HFF-Myc (cell line): ENCODE data around the gene TOM1L1.

ENCODE experiments used
- DNase-seq: peaks from one replicate; pipeline ENCODE4 v3.0.0-alpha.2; 2011; ENCODE audit warnings: low read depth; ENCODE audit errors: extremely low read depth
- H3K4me3 ChIP-seq: replicated peaks from 2 replicates; pipeline ENCODE4 v1.5.1; 2011; ENCODE audit warnings: low read depth, mild to moderate bottlenecking, control low read depth, low read length
- TF ChIP-seq, protein P1 (sequence below): IDR thresholded peaks from 2 replicates; pipeline ENCODE4 v1.5.1; 2012; ENCODE audit warnings: mild to moderate bottlenecking, low read depth, low read length, control low read depth; ENCODE audit errors: missing control alignments

The TOM1L1 gene

DNA sequence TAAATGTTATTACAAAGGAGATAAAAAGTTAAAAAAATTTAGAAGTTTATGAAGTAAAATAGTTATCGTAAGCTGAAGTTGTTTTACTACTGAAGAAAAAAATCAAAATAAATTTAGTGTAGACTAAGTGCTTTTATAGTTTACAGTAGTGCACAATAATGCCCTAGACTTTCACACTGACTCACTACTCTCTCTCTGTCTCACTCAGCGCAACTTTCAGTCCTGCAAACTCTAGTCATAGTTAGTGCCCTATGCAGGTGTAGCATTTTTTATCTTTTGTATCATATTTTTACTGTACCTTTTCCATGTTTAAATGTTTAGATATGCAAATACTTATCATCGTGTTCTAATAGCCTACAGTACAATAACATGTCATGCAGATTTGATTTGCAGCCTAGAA lies 17.7 kb upstream of the TOM1L1 start:
- no peak overlapping the region for H3K4me3 ChIP-seq
- TF ChIP-seq, protein P1, sequence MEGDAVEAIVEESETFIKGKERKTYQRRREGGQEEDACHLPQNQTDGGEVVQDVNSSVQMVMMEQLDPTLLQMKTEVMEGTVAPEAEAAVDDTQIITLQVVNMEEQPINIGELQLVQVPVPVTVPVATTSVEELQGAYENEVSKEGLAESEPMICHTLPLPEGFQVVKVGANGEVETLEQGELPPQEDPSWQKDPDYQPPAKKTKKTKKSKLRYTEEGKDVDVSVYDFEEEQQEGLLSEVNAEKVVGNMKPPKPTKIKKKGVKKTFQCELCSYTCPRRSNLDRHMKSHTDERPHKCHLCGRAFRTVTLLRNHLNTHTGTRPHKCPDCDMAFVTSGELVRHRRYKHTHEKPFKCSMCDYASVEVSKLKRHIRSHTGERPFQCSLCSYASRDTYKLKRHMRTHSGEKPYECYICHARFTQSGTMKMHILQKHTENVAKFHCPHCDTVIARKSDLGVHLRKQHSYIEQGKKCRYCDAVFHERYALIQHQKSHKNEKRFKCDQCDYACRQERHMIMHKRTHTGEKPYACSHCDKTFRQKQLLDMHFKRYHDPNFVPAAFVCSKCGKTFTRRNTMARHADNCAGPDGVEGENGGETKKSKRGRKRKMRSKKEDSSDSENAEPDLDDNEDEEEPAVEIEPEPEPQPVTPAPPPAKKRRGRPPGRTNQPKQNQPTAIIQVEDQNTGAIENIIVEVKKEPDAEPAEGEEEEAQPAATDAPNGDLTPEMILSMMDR: no peak
- no peak for DNase-seq

DNA sequence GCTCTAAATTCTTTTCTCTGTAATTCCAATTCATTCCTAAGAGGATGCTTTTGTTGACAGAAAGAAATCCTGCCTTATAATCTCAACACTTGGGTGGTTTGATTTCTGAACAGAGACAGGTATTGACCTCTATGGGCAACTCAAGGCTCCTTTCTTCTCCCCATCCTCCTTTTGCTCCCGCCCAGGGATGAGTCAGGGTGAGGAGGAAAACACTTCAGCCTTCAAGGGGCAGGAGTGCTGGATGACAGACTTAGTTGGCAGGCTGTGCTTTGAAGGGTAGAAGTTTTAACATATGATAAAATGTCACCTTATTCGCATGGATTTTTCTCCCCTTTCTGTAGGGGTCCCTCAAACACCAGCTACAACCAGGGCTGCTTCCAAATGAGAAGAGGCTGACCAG lies 16.7 kb upstream of the TOM1L1 start:
- H3K4me3 ChIP-seq: no peak overlapping the region
- TF ChIP-seq, protein P1: no peak
- DNase-seq: no peak

DNA sequence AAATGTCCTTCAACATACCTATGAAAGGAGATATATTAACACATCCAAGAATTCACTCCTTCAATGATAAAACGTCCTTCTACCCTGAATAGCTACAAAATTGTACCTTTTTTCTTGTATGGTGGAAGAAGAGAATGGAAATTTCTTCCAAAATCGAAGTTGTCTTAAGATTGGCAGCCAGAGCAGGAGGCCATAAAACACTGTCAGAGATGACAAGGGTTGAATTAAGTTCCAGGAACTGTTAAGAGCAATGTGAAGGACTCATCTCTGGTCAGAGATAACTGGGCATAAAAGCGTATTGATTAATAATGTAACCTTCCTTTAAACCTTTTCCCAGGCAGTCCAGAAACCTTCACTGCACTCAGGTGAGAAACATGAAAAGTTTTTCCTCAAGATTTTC lies 12.9 kb upstream of the TOM1L1 start:
- no peak for DNase-seq
- H3K4me3 ChIP-seq: no peak overlapping the region
- TF ChIP-seq, protein P1: no peak

DNA sequence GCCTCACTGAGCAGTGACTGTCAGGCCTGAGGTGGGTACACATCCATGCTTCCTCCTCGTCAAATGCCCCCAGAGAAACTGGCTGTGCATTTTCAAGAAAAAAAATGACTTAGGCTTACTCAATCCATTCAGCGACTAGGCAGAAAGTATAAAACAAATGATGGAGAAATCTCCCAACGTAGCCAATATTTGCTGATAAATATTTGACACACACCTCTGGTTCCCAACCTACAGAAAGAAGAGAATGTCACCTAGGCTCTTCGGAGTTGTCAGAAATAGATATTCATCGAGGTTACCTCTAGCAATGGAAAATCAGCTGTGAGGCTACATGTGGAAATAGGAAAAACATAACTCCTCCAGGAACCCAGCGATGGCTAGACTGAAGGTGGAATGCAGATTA lies 12.4 kb upstream of the TOM1L1 start:
- no peak for DNase-seq
- TF ChIP-seq, protein P1: no peak
- H3K4me3 ChIP-seq: no peak overlapping the region

DNA sequence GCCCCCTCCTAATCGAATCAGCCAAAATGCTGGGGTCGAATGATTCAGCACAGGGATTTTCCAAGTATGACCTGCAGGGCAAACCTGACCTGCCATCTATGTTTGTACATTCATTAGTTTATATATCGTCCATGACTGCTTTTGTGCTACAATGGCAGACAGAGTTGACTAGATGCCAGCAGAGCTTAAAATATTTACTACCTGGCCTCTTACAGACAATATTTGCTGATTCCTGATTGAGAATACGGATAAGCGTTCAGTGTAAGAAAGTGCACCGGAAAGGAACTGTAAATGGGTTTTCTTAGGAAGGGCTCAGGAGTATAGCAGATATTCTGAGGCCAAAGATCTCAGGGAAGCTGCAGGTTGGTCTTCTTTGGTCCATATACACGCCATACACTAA lies 11.7 kb upstream of the TOM1L1 start:
- TF ChIP-seq, protein P1: no peak
- no peak for DNase-seq

DNA sequence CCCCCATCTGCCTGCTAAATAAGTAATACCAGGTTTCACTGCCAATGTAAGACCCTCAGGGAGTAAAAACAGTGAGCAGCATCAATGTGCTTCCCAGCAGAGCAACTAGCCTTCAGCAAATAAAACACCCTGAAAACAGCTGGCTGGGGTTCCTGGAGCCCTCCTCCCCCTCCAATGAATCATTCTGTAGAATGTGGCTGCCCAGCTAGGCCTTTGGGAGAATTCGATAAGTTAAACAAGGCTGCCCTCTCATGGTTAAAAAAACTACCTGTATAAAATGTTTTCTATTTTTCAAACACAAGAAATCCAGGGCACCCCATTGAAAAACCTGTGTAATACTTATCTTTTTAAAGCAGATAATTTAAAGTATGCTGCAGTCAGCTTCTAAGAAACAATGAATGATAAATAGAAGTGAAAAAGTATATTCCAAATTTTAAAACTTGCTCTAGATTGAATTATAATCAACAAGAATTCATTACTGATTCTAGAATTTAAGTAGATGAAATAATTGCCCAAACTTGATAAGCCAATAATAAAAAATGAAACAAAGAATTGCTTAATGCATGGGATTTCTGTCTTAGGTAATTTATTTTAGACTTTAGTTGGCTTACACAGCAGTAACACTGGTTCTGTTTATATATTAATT lies 9.4 kb upstream of the TOM1L1 start:
- H3K4me3 ChIP-seq: no peak overlapping the region
- DNase-seq: peak; percentile 48
- TF ChIP-seq, protein P1: peak; percentile 28

More for the DNA sequence above, 11.7 kb upstream of the TOM1L1 start:
- H3K4me3 ChIP-seq: no peak overlapping the region

DNA sequence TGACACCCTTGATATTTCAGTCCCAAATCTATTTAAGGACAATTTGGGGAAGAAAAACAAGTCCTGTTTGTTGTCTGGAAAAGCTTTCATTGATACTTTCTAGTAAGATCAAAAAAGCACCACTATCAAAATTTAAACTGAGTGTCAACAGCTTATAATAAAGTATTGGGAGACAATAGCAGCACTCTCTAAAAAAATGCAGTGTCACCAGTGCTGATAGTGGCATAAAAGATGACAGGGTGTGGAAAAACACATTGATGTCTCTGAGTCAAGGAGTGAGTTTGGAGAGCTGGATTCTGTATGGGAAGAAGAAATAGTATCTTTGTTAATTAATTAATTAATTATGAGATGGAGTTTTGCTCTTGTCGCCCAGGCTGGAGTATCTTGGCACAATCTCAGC lies 8.3 kb upstream of the TOM1L1 start:
- no peak for DNase-seq
- no peak overlapping the region for H3K4me3 ChIP-seq
- TF ChIP-seq, protein P1: no peak
